Hepatocyte (in vitro differentiated cells): ENCODE measurements around the gene RALGAPB. TPM values are rescaled to one million over a fixed set of nuclear protein-coding genes. Genes with fewer than 3 reads are reported as not detected.

Experiments used
- DNase-seq: peaks from one replicate; pipeline ENCODE4 v3.0.0-alpha.2; 2016; ENCODE audit warnings: low spot score
- H2AFZ ChIP-seq: fragments of 200-600 bp; sonication (generic); 2 replicates; pipeline ENCODE4 v1.6.0; 2016; ENCODE audit warnings: antibody characterized with exemption, mild to moderate bottlenecking
- H3K27ac ChIP-seq: fragments of 200-600 bp; sonication (generic); 2 replicates; pipeline ENCODE4 v1.5.1; 2016; ENCODE audit warnings: mild to moderate bottlenecking
- H3K27me3 ChIP-seq: fragments of 200-600 bp; sonication (generic); 2 replicates; pipeline ENCODE4 v1.6.1; 2016
- H3K36me3 ChIP-seq: fragments of 200-600 bp; sonication (generic); replicated peaks from 2 replicates; pipeline ENCODE4 v1.5.1; 2016; ENCODE audit warnings: low read depth; ENCODE audit not compliant: insufficient read depth
- H3K4me1 ChIP-seq: fragments of 200-600 bp; sonication (generic); 2 replicates; pipeline ENCODE4 v1.5.1; 2016; ENCODE audit warnings: mild to moderate bottlenecking, moderate library complexity; ENCODE audit not compliant: insufficient read depth
- H3K4me2 ChIP-seq: fragments of 200-600 bp; sonication (generic); 2 replicates; pipeline ENCODE4 v1.6.0; 2016
- H3K4me3 ChIP-seq: fragments of 200-600 bp; sonication (generic); 2 replicates; pipeline ENCODE4 v1.5.1; 2016; ENCODE audit warnings: mild to moderate bottlenecking
- H3K79me2 ChIP-seq: fragments of 200-600 bp; sonication (generic); 2 replicates; pipeline ENCODE4 v1.6.0; 2017; ENCODE audit warnings: mild to moderate bottlenecking
- H3K9me2 ChIP-seq: fragments of 200-600 bp; sonication (generic); replicated peaks from 2 replicates; pipeline ENCODE4 v1.6.0; 2017; ENCODE audit warnings: mild to moderate bottlenecking; ENCODE audit not compliant: insufficient read depth
- H3K9me3 ChIP-seq: fragments of 200-600 bp; sonication (generic); 2 replicates; pipeline ENCODE4 v1.5.1; 2016; ENCODE audit warnings: low read depth, mild to moderate bottlenecking
- H4K20me1 ChIP-seq: fragments of 200-600 bp; sonication (generic); 2 replicates; pipeline ENCODE4 v1.6.0; 2016; ENCODE audit warnings: mild to moderate bottlenecking; ENCODE audit not compliant: insufficient read depth, poor library complexity, severe bottlenecking
- EZH2 ChIP-seq: fragments of 200-600 bp; sonication (generic); IDR thresholded peaks from 2 replicates; pipeline ENCODE4 v1.6.1; 2016; ENCODE audit warnings: antibody characterized with exemption, mild to moderate bottlenecking, borderline replicate concordance
- EZH2phosphoT487 ChIP-seq: fragments of 200-600 bp; sonication (generic); IDR thresholded peaks from one replicate; pipeline ENCODE4 v1.6.1; 2018; ENCODE audit warnings: antibody characterized with exemption, mild to moderate bottlenecking, low read depth, moderate library complexity; ENCODE audit not compliant: unreplicated experiment, severe bottlenecking
- WGBS: methylation state at CpG from one replicate; pipeline ENCODE4 v1.1.6; 2016; ENCODE audit warnings: low lambda C conversion rate; ENCODE audit errors: missing lambda C conversion rate; 5-methylcytosine and 5-hydroxymethylcytosine counted together
- polyA plus RNA-seq: library from polyadenylated mRNA; unstranded; fragments of >200 nt; fragmentation: Nextera tagmentation; extraction: Ambion mirVana; gene quantifications from 2 replicates; pipeline ENCODE4 v1.2.1, GENCODE V29; 2016
- total RNA-seq: library from RNA; depleted of rRNA; stranded (reverse); fragments of >200 nt; gene quantifications from 2 replicates; pipeline ENCODE4 v1.2.3, GENCODE V29; 2014
- TF ChIP-seq, protein P1 (sequence below): fragments of 200-600 bp; sonication (generic); IDR thresholded peaks from 2 replicates; pipeline ENCODE4 v1.5.1; 2016; ENCODE audit warnings: antibody characterized with exemption, mild to moderate bottlenecking; ENCODE audit not compliant: poor library complexity

The RALGAPB gene
- total and polyA plus RNA-seq, 2 experiments from 2014 or later, result 7.7 to 31.8 TPM

DNA sequence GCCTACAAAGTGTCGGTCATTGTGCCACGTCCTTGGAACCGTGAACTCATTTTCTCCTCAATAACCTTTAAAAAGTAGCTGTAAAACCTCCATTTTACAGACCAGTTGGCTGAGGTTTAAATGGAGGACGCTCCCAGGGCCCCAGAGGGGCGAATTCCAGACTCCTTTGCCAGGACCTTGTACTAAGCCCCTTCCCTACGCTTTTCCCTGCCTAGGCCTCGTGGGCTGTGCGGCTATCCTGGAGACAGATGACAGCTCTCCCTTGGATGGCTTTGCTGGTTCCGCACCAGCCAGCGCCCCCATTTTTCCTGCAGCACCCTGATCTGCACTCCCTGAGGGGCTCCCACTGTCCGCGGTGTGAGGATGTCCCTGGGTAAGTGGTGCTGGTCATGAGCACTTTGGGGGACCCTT lies 25.4 kb upstream of the RALGAPB start:
- no peaks in the 10 kb centered on the region for H3K36me3 ChIP-seq
- H3K27ac ChIP-seq, result peak overlapping the region; percentile 93
- H3K27me3 ChIP-seq, result no peaks in the 10 kb centered on the region
- peak overlapping the region; percentile 100 for H2AFZ ChIP-seq
- H3K4me2 ChIP-seq, result peak overlapping the region; percentile 98
- TF ChIP-seq EZH2phosphoT487, result no peak
- TF ChIP-seq EZH2, result no peak
- TF ChIP-seq, protein P1, sequence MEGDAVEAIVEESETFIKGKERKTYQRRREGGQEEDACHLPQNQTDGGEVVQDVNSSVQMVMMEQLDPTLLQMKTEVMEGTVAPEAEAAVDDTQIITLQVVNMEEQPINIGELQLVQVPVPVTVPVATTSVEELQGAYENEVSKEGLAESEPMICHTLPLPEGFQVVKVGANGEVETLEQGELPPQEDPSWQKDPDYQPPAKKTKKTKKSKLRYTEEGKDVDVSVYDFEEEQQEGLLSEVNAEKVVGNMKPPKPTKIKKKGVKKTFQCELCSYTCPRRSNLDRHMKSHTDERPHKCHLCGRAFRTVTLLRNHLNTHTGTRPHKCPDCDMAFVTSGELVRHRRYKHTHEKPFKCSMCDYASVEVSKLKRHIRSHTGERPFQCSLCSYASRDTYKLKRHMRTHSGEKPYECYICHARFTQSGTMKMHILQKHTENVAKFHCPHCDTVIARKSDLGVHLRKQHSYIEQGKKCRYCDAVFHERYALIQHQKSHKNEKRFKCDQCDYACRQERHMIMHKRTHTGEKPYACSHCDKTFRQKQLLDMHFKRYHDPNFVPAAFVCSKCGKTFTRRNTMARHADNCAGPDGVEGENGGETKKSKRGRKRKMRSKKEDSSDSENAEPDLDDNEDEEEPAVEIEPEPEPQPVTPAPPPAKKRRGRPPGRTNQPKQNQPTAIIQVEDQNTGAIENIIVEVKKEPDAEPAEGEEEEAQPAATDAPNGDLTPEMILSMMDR, result no peak
- 65% methylated on average over 12 of the region's 12 CpGs for WGBS
- H3K9me2 ChIP-seq, result no peaks in the 10 kb centered on the region
- H3K9me3 ChIP-seq, result no peaks in the 10 kb centered on the region
- H3K4me1 ChIP-seq, result peaks cover 14% of the 10 kb centered on the region
- DNase-seq, result no peak
- peak overlapping the region; percentile 99 for H3K4me3 ChIP-seq
- peaks cover 10% of the 10 kb centered on the region for H3K79me2 ChIP-seq
- H4K20me1 ChIP-seq, result no peaks in the 10 kb centered on the region

DNA sequence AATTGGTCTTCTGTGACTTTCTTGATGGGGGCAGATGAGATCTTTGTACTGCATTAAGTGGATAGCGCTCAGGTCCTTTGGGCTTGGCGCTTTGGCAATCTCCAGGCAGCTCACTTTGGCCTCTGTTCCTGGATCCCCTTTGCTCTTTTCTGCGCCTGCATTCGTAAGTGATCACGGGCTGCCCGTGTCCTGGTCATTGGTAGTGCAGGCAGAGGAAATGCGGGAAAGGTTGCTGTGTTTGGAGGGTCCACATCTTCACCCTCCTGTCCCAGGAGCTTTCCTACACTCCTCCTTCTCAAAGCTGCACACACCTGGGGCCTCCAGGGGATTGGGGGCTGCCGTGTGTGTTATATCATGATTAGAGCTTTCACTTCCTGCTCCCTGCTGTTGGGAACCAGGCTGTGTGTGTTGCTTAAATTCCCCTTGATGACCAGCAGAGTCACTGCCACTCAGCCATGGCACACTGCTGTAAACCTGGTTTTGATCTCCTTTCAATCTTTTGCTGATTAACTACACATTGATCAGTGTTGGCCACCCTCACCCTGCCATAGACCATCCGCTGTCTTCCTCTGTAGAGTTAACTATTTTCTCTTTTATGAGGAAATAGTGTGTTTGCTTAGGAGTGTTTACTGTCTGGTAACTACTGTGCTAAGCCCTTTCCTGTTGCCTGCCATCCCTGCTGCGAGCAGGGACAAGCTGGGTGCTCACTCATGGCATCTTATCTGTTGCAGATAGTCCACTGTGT lies 24.5 kb upstream of the RALGAPB start:
- H3K9me2 ChIP-seq, result no peaks in the 10 kb centered on the region
- no peaks in the 10 kb centered on the region for H3K27me3 ChIP-seq
- peaks cover 14% of the 10 kb centered on the region for H3K4me1 ChIP-seq
- H3K79me2 ChIP-seq, result peaks cover 10% of the 10 kb centered on the region
- WGBS, result 84% methylated on average over 10 of the region's 10 CpGs
- TF ChIP-seq EZH2phosphoT487, result no peak
- no peak for TF ChIP-seq EZH2
- TF ChIP-seq, protein P1, result no peak
- no peaks in the 10 kb centered on the region for H3K9me3 ChIP-seq
- H2AFZ ChIP-seq, result no peak overlapping the region
- H3K4me3 ChIP-seq, result no peak overlapping the region
- H3K4me2 ChIP-seq, result peak overlapping the region; percentile 98
- no peaks in the 10 kb centered on the region for H4K20me1 ChIP-seq
- no peaks in the 10 kb centered on the region for H3K36me3 ChIP-seq
- DNase-seq, result no peak
- peak overlapping the region; percentile 93 for H3K27ac ChIP-seq

DNA sequence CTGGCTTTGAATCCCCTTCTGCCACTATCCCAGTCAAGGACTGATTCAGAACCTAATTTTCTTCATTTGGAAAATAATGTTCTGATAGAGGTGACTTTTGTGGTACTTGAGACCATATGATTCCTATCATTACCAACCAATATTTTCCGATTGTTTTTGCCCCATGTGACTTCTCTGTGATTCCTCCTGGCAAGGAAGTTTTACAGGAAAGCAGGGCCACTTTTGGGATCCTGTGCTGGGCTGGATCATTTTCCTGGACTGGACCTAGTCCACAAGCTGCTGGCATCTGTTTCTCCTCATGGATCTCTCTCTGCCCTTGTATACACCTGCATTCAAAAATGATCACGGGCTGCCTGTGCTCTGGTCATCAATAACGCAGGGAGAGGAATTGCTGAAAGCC lies 23.6 kb upstream of the RALGAPB start:
- H3K4me2 ChIP-seq, result no peak overlapping the region
- no peak overlapping the region for H3K27ac ChIP-seq
- WGBS, result 90% methylated on average over 3 of the region's 3 CpGs
- no peaks in the 10 kb centered on the region for H3K9me3 ChIP-seq
- peaks cover 14% of the 10 kb centered on the region for H3K4me1 ChIP-seq
- H3K9me2 ChIP-seq, result no peaks in the 10 kb centered on the region
- H3K27me3 ChIP-seq, result no peaks in the 10 kb centered on the region
- no peak overlapping the region for H3K4me3 ChIP-seq
- H4K20me1 ChIP-seq, result no peaks in the 10 kb centered on the region
- H2AFZ ChIP-seq, result no peak overlapping the region
- DNase-seq, result no peak
- H3K36me3 ChIP-seq, result no peaks in the 10 kb centered on the region
- H3K79me2 ChIP-seq, result peaks cover 10% of the 10 kb centered on the region
- TF ChIP-seq EZH2, result no peak
- TF ChIP-seq, protein P1, result no peak
- no peak for TF ChIP-seq EZH2phosphoT487
